HUDEP-2 (cell line): ENCODE measurements around the gene USP22.

Source experiments
- DNase-seq, 76 experiments: peaks; one replicate each; lab custom pipeline; 2025; ENCODE audit not compliant: unreplicated experiment in 76 of 76; lab: John Stamatoyannopoulos, UW

The USP22 gene

GRCh38 chr17:20965492-20965891, 77.3 kb downstream of the USP22 start:
- no peak for DNase-seq

DNA sequence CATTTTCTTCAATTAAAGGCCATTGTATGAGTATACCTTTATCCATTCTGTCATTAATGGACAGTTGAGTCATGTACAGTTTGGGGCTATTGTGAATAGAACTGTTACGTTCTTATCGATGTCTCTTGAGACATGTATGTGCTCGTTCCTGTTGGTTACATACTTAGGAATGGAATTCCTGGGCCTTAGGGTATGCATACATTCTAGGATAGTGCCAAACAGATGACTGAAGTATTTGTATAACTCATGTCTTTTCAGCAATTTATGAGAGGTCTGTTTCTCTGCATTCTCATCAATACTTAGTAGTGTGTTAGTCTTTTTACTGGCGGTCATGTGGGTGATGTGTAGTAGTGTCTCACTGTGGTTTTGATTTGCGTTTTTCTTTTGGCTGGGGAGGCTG, 81.2 kb downstream of the USP22 start:
- no peak for DNase-seq

DNA sequence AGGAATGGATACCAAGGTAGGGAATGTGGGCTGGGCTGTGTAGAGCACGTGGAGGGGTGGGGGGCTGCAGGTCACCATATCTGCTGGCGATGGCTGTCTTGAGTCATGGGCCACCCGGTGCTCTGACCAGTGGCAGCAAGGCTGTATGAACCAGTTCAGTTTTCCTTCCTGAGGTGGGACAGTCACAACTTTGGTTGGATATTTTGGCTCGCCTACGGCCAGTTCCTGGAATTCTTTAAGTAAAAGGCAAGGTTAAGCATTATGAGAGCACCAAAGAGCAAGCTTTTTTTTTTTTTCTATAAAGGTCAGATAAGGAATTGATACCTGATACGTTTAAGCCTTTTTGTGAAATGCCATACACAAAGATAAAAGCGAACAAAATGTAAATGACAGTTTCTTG, 81.9 kb downstream of the USP22 start:
- DNase-seq: no peak

DNA sequence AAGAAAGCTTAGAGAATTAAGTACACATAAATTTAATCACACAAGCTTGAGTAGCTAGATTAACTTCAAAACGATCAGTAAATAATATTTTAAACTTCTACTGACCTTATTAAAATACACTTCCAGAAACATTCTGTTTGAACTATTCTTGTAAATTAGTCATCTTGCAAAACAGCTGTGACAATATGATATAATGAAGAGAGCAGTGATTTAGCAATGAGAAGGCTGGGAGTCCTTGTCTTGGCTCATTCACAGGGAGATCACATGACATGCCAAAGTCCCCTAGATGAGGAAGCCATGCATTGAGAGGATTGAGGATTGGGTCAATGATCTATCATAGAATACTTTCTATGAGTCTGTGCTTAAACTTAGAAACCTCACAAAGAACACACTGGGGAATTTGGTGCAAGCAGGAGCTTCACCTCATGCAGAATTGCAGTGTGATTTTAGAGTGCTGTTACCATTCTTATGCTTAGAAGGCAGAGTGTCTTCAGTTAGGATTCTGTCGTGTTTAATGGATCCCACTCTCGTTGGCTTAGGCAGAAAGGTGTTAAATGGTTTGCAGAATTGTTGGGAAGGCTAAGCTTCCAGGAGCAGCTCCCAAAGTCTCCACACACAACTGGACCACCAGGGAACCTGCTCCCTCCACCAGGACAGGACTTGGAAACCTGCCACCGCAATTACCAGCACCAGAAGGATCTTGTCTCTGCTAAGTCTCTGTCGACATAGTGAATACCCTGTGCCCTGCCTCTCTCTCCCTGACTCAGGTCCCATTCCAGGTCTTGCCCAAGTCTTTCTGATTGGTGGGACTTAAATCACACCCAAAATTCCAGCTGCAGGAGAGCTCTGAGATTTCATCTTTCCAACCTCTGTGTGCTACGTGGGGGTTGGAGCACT, 87.1 kb downstream of the USP22 start:
- no peak for DNase-seq

- DNase-seq: no peak
Measured at GRCh38 chr17:20954794-20955193, 88.0 kb downstream of the USP22 start.

GRCh38 chr17:20952183-20952582, 90.6 kb downstream of the USP22 start:
- no peak for DNase-seq
